Gastrocnemius medialis (tissue), 4 donors: Measurements from ENCODE around the gene COL6A3.

Source experiments
- CTCF ChIP-seq, 5 experiments: fragments of 450-650 bp in 3 of 5; fragments of 200-600 bp in 2 of 5; sonication (generic) in 2 of 5; IDR thresholded peaks in 4 of 5; conservative IDR thresholded peaks in 1 of 5; 1 replicate in 4 of 5; 2 replicates in 1 of 5; pipeline ENCODE4 v1.5.1; 2016 to 2019; ENCODE audit warnings: antibody characterized with exemption in 5 of 5, mild to moderate bottlenecking in 3 of 5, moderate library complexity in 3 of 5
- POLR2A ChIP-seq, 2 donors: fragments of 450-650 bp; IDR thresholded peaks; one replicate each; pipeline ENCODE4 v1.6.1; 2017; ENCODE audit warnings: antibody characterized with exemption in 2 of 2, mild to moderate bottlenecking in 2 of 2, moderate library complexity in 2 of 2

- TF ChIP-seq CTCF (IDR thresholded peaks at IDR 0.05 in 4 of 5, conservative IDR thresholded peaks at IDR 0.05 in 1 of 5), result no peak
- no peak for TF ChIP-seq POLR2A (IDR thresholded peaks at IDR 0.05)
These were observed 90.3 kb downstream of the COL6A3 start for GRCh38 chr2:237323656-237324055.
